Chondrocyte (in vitro differentiated cells): Measurements from ENCODE around the gene UGDH. TPM values are rescaled to one million over a fixed set of nuclear protein-coding genes. Genes with fewer than 3 reads are reported as not detected.
A peak's percentile ranks its signal among the peaks of the same experiment; 100 is the strongest.
"Not testable (repeated sequence)": the region's sequence is repeated elsewhere in the genome, so short reads cannot be mapped to it uniquely, and the experiment has no call there.

ENCODE experiments used
- DNase-seq: peaks from one replicate; pipeline ENCODE4 v3.0.0; 2021; ENCODE audit warnings: mixed read lengths, low spot score
- H3K27ac Mint-ChIP-seq: one replicate; pipeline ENCODE4 v1.8.0; 2021; ENCODE audit warnings: mild to moderate bottlenecking, moderate library complexity, mixed read lengths; ENCODE audit not compliant: unreplicated experiment
- H3K27me3 Mint-ChIP-seq: 2 replicates; pipeline ENCODE4 v1.8.0; 2021; ENCODE audit warnings: low read depth, mixed read lengths
- H3K36me3 Mint-ChIP-seq: 2 replicates; pipeline ENCODE4 v1.8.0; 2021; ENCODE audit warnings: low read depth, mixed read lengths
- H3K4me1 Mint-ChIP-seq: 2 replicates; pipeline ENCODE4 v1.8.0; 2021; ENCODE audit warnings: low read depth, mild to moderate bottlenecking, mixed read lengths
- H3K4me3 Mint-ChIP-seq: one replicate; pipeline ENCODE4 v1.8.0; 2021; ENCODE audit warnings: mild to moderate bottlenecking, moderate library complexity, mixed read lengths; ENCODE audit not compliant: unreplicated experiment
- H3K9me3 Mint-ChIP-seq: 2 replicates; pipeline ENCODE4 v1.8.0; 2021; ENCODE audit warnings: low read depth, mixed read lengths
- CTCF ChIP-seq: fragments of 200-600 bp; sonication (generic); IDR thresholded peaks from 2 replicates; pipeline ENCODE4 v1.5.0; 2021; ENCODE audit warnings: antibody characterized with exemption, mild to moderate bottlenecking, moderate library complexity
- total RNA-seq: library from RNA; stranded (reverse); gene quantifications from 3 replicates; pipeline ENCODE4 v1.2.1, GENCODE V29; 2021

Gene UGDH
- total RNA-seq, 1 donor from 2014 or later, result 151 TPM

GRCh38 chr4:39522068-39522467 lies 5.2 kb downstream of the UGDH start:
- DNase-seq, result no peak
- H3K36me3 Mint-ChIP-seq, result peaks cover 3% of the 10 kb centered on the region
- peak overlapping the region; percentile 18 for H3K4me3 Mint-ChIP-seq

GRCh38 chr4:39521253-39521919 lies 5.9 kb downstream of the UGDH start:
- H3K27me3 Mint-ChIP-seq, result no peaks in the 10 kb centered on the region
- no peak for DNase-seq
- TF ChIP-seq CTCF, result no peak
- peaks cover 50% of the 10 kb centered on the region for H3K4me1 Mint-ChIP-seq
- H3K36me3 Mint-ChIP-seq, result peaks cover 6% of the 10 kb centered on the region
- H3K27ac Mint-ChIP-seq, result peak overlapping the region; percentile 94
- no peaks in the 10 kb centered on the region for H3K9me3 Mint-ChIP-seq
- peak overlapping the region; percentile 18 for H3K4me3 Mint-ChIP-seq

More at GRCh38 chr4:39522068-39522467, 5.2 kb downstream of the UGDH start:
- H3K27ac Mint-ChIP-seq, result peak overlapping the region; percentile 94
- TF ChIP-seq CTCF, result no peak
- H3K4me1 Mint-ChIP-seq, result peaks cover 48% of the 10 kb centered on the region
- no peaks in the 10 kb centered on the region for H3K9me3 Mint-ChIP-seq
- H3K27me3 Mint-ChIP-seq, result no peaks in the 10 kb centered on the region

DNA sequence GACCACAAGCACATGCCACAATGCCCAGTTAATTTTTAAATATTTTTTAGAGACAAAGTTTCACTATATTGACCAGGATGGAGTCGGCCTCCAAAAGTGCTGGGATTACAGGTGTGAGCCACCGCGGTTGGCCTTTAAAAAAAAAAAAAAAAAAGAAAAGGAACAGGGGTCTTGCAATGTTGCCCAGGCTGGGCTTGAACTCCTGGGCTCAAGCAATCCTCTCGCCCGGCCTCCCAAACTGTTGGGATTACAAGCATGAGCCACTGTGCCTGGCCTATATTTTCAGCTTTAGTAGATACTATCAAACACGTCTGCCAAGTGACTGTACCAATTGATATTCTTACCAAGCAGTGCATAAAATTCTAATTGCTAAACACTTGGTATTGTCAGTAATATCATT lies 8.8 kb downstream of the UGDH start:
- Mint-ChIP-seq H3K36me3 (peaks cover 11% of the 10 kb centered on the region), H3K4me1 (peaks cover 38% of the 10 kb centered on the region)

DNA sequence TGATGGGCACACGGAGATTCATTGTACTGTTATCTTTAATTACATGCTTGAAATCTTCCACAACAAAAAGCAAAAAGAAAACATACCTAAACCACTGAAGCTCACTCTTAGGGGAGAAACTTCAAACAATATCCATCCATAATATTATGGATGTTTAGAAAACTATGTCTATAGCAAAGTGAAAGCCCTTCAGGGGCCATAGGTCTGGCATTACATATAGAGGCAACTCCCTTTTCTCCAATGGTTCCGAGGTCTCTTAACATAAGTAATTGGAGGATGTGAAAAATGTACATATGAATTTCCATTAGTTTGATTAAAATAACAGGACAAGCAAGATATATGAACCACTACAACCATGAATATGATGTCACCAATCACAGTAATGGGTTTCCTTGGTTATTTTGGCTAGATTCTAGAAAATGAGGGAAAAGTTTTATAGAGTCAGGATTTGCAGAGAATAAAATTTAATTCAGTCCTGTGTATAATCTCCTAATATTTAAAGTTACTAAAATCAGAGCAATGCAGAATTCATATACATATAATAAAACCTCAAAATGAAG lies 10.8 kb downstream of the UGDH start:
- no peak for TF ChIP-seq CTCF
- H3K27me3 Mint-ChIP-seq, result no peaks in the 10 kb centered on the region
- H3K4me1 Mint-ChIP-seq, result peaks cover 24% of the 10 kb centered on the region
- H3K36me3 Mint-ChIP-seq, result peaks cover 22% of the 10 kb centered on the region
- peak overlapping the region; percentile 7 for H3K27ac Mint-ChIP-seq
- H3K4me3 Mint-ChIP-seq, result no peak overlapping the region
- no peak for DNase-seq
- H3K9me3 Mint-ChIP-seq, result no peaks in the 10 kb centered on the region

More for the DNA sequence above, 8.8 kb downstream of the UGDH start:
- Mint-ChIP-seq H3K27ac (peak overlapping the region; percentile 45), H3K4me3 (no peak overlapping the region), H3K9me3 (no peaks in the 10 kb centered on the region), H3K27me3 (no peaks in the 10 kb centered on the region)
- no peak for DNase-seq
- TF ChIP-seq CTCF, result no peak

DNA sequence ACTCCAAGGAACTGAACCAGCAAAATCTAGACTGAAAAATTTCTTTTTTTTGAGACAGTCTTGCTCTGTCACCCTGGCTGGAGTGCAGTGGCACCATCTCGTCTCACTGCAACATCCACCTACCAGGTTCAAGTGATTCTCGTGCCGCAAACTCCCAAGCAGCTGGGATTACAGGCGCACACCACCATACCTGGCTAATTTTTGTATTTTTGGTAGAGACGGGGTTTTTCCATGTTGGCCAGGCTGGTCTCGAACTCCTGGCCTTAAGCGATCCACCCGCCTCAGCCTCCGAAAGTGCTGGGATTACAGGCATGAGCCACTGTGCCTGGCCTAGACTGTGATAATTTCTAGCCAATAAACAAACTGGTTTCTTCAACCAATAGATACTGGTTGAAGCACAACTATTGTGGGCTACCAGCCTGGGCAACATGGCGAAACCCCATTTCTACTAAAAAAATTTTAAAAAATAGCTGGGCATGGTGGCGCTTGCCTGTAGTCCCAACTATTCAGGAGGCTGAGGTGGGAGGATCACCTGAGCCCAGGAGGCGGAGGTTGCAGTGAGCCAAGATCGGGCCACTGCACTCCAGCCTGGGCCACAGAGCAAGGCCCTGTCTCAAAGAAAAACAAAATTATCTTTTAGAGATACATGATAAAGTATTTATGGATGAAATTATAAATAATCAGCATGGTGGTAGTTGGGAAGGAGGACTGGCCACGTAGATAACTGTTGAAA lies 11.4 kb downstream of the UGDH start:
- not testable (repeated sequence) for H3K9me3 Mint-ChIP-seq, DNase-seq, H3K27me3 Mint-ChIP-seq, H3K4me3 Mint-ChIP-seq
- H3K4me1 Mint-ChIP-seq, result peaks cover 19% of the 10 kb centered on the region
- H3K36me3 Mint-ChIP-seq, result peaks cover 22% of the 10 kb centered on the region
- peak overlapping the region; percentile 77 for H3K27ac Mint-ChIP-seq
